Measurements from ENCODE around the gene BTBD16. TPM values are rescaled to one million over a fixed set of nuclear protein-coding genes. Genes with fewer than 3 reads are reported as not detected.

The BTBD16 gene
- total RNA-seq, 4 donors from 2014 or later = not detected

- intact Hi-C loops (cut with DNase I) = no loop called here
These were observed 24.1 kb upstream of the BTBD16 start for GRCh38 chr10:122246830-122247520.

GRCh38 chr10:122248356-122249302 lies 22.5 kb upstream of the BTBD16 start:
- no peaks in the 10 kb centered on the region for H3K9me3 ChIP-seq
- H3K4me3 ChIP-seq = no peak overlapping the region
- H3K4me1 ChIP-seq = peaks cover 0 to 5% (median 0%) of the 10 kb centered on the region in 3 donors
- DNase-seq = no peak
- 93 to 97% methylated on average over 13 to 17 of the region's 25 CpGs for WGBS, 2 donors
- no peaks in the 10 kb centered on the region for H3K27me3 ChIP-seq
- intact Hi-C loops (cut with DNase I) = no loop called here
- H3K27ac ChIP-seq = no peak overlapping the region
- TF ChIP-seq CTCF (IDR thresholded peaks at IDR 0.05) = no peak
- TF ChIP-seq POLR2A (IDR thresholded peaks at IDR 0.05) = no peak
- peaks cover 0 to 99% (median 5%) of the 10 kb centered on the region in 3 donors for H3K36me3 ChIP-seq

More at GRCh38 chr10:122246830-122247520, 24.1 kb upstream of the BTBD16 start:
- H3K27me3 ChIP-seq = no peaks in the 10 kb centered on the region
- TF ChIP-seq POLR2A (IDR thresholded peaks at IDR 0.05) (no peak), CTCF (IDR thresholded peaks at IDR 0.05) (no peak)
- H3K4me1 ChIP-seq = peaks cover 0 to 13% (median 0%) of the 10 kb centered on the region in 3 donors
- H3K36me3 ChIP-seq = peaks cover 0 to 100% (median 5%) of the 10 kb centered on the region in 3 donors
- DNase-seq = no peak
- WGBS, 2 donors = 68 to 92% methylated on average over 3 to 7 of the region's 11 CpGs
- no peaks in the 10 kb centered on the region for H3K9me3 ChIP-seq
- no peak overlapping the region for H3K27ac ChIP-seq
- H3K4me3 ChIP-seq = no peak overlapping the region

- H3K36me3 ChIP-seq = peaks cover 0 to 99% (median 5%) of the 10 kb centered on the region in 3 donors
- 83 to 84% methylated on average over 4 to 9 of the region's 11 CpGs for WGBS, 2 donors
These were observed 21.7 kb upstream of the BTBD16 start for GRCh38 chr10:122249303-122249850.

GRCh38 chr10:122249991-122250750 lies 20.9 kb upstream of the BTBD16 start:
- Histone ChIP-seq H3K27ac (no peak overlapping the region), H3K27me3 (no peaks in the 10 kb centered on the region), H3K36me3 (peaks cover 0 to 99% (median 5%) of the 10 kb centered on the region in 3 donors), H3K9me3 (no peaks in the 10 kb centered on the region), H3K4me3 (no peak overlapping the region), H3K4me1 (no peaks in the 10 kb centered on the region)
- intact Hi-C loops (cut with DNase I) = no loop called here
- TF ChIP-seq CTCF (IDR thresholded peaks at IDR 0.05) (no peak), POLR2A (IDR thresholded peaks at IDR 0.05) (no peak)
- DNase-seq = no peak
- whole genome bisulfite sequencing, 2 donors = 80 to 95% methylated on average over 4 to 5 of the region's 10 CpGs

More at GRCh38 chr10:122249303-122249850, 21.7 kb upstream of the BTBD16 start:
- Histone ChIP-seq H3K27ac (no peak overlapping the region), H3K4me1 (no peaks in the 10 kb centered on the region), H3K27me3 (no peaks in the 10 kb centered on the region), H3K9me3 (no peaks in the 10 kb centered on the region), H3K4me3 (no peak overlapping the region)
- no peak for DNase-seq
- intact Hi-C loops (cut with DNase I) = no loop called here
- no peak for TF ChIP-seq CTCF (IDR thresholded peaks at IDR 0.05)
- TF ChIP-seq POLR2A (IDR thresholded peaks at IDR 0.05) = no peak
